ENCODE results near the gene F2.
"Not testable (repeated sequence)": the region's sequence is repeated elsewhere in the genome, so short reads cannot be mapped to it uniquely, and the experiment has no call there.

F2 gene

GRCh38 chr11:46686886-46687795, 31.9 kb upstream of the F2 start:
- no peak for DNase-seq

- no peak for DNase-seq
These were observed 28.3 kb upstream of the F2 start for GRCh38 chr11:46690702-46691101.

- no peak for DNase-seq
These were observed 26.6 kb upstream of the F2 start for GRCh38 chr11:46692450-46692849.

DNA sequence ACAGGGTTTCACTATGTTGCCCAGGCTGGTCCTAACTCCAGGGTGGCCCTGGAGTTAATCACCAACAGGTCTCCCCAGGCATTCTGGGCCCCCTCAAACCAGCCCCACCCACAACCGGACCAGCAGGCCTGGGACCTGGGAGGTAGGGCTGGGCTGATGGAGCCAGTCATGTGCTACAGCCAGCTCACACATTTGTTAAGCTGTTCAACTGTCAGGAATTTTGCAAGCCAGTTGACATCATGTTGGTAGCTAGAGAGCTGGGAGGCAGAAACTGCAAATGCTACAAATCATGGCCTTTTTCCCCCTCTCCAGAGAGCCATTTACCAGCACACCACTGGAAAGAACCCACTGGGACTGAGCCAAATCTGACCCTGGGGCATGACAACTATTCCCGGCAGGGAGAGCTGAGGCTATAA, 25.4 kb upstream of the F2 start:
- no peak for DNase-seq

DNA sequence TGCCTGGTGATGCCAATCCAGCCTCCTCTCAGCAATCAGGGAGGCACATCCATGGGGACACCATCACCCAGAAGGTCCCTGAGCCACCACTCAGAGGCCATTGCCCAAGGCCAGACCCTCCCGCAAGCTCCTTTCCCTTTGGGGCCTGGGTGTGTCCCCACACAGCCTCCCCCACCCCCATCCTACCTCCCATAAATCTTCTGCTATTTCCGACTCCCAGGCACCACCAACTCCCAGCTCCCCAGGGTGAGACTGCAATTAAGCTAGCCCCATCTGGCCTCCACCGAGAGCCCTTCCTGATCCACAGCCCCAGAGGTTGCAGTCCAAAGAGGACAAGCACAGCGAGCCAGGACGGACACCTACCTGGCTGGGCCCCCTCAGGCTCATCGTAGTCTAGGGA, 24.9 kb upstream of the F2 start:
- no peak for DNase-seq

- no peak for DNase-seq
These were observed 24.4 kb upstream of the F2 start for GRCh38 chr11:46694607-46695006.

DNA sequence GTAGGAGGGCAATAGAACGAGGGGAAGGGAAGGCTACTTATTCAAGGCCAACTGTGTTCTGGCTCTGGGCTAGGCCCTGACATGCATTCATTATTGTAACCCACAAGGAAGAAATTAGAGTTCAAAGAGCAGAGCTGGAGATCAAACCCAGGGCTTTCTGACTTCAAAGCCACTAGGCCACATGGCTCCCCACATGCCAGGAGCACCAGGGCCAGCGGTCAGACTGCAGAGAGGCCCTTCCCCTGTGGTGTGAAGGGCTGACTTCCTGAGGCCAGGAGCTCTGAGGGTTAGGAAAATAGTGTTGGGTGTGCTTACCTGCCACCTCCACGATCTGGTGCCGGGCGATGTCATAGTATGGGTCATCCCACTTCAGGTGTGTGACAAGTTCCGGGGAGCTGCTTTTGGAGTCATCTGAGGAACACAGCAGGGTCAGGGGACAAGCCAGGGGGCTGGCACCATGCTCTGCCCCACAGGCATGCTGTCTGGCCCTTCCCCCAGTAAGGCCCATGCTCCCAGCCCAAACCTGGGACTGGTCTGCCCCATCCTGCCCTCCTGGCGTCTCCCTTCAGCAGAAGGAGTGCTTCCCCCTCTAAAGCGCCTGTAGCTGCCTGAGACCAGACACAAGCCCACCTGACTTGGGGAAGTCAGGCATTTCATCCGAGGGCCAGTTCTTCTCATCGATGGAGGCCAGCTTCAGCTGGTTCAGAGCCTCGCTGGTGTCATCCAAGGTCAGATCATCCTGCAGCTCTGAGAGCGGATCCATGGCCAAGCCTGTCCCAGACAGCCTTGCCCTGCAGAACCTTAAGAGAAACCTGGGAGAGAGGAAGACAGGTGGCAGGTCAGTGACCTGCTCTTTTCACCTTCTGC, 23.4 kb upstream of the F2 start:
- no peak for DNase-seq

DNA sequence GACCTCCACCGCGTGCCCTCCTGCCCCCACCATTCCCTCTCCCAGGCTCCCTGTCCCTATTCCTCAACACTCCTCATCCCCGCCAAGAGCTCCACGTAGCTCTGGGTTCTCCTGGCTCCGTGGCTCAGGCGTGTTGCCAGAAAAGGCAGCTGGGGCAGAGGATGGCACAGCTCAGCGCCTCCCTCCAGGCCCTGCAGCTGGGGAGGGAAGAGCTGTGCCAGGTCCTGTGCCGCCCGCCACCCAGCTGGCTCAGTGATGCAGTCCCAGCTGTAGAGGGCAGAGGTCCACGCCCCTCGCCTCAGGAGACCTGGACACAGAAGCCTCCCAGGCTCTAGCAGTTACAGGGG, 22.8 kb upstream of the F2 start:
- no peak for DNase-seq

- DNase-seq = no peak
These were observed 21.7 kb upstream of the F2 start for GRCh38 chr11:46697303-46697702.

GRCh38 chr11:46697723-46698122, 21.3 kb upstream of the F2 start:
- no peak for DNase-seq

DNA sequence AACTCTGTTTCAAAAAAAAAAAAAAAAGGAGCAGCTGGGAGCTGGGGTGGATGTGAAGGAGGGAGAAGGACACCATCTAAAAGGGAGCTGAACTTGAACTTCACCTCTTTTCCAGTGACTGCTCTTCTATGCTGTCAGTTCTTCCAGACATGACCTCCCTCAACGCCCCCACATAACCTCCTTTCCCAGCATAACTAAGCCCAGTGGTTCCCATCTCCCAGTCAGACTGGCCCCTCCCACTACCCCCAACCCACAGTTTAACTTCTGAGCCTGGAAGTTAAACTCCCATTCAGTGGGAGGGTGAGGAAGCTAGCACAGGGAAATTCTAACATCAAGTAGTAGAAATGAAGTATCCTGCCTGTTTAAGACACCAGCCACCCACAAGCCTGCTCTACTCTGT, 20.4 kb upstream of the F2 start:
- DNase-seq = no peak

- DNase-seq = peak; percentile 98
These were observed 18.6 kb upstream of the F2 start, which contains the start of the genes ARHGAP1 and ZNF408 for GRCh38 chr11:46700241-46701077. Gene ARHGAP1 (minus strand): TSS chr11:46700619. CDS start chr11:46696107, 4,512 bp downstream. Gene ZNF408 (plus strand): TSS chr11:46701031. CDS start chr11:46701048, 17 bp downstream.

DNA sequence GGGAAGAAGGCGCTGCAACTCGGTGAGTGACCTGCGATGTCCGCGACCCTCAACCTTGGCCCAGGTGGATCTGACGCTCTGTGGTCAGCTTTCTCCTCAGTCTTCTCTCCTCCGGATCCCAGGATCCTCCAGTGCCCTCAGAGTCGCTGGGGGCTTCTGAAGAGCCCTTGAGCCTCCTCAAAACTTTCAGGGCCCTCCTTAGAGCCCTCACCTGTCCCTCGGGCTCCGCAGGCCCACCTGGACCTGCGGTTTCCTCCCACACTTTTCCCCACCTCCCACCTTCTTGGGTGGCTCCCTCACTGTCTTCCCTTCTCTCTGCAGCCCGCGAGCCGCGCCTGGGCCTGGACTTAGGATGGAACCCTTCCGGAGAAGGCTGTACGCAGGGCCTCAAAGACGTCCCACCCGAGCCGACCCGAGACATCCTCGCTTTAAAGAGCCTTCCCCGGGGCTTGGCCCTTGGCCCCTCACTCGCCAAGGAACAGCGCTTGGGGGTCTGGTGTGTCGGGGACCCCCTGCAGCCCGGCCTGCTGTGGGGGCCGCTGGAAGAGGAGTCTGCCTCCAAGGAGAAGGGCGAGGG, 17.8 kb upstream of the F2 start:
- no peak for DNase-seq

DNA sequence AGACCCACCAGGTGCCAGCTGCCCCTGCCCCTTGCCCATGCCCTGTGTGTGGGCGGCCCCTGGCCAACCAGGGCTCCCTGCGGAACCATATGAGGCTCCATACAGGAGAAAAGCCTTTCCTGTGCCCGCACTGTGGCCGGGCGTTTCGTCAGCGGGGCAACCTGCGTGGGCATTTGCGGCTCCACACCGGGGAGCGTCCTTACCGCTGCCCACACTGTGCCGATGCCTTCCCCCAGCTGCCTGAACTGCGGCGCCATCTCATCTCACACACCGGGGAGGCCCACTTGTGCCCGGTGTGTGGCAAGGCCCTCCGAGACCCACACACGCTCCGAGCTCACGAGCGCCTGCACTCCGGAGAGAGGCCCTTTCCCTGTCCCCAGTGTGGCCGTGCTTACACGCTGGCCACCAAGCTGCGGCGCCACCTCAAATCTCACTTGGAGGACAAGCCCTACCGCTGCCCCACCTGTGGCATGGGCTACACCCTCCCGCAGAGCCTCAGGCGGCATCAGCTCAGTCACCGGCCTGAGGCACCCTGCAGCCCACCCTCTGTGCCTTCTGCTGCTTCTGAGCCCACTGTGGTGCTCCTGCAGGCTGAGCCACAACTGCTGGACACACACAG, 13.8 kb upstream of the F2 start:
- no peak for DNase-seq

DNA sequence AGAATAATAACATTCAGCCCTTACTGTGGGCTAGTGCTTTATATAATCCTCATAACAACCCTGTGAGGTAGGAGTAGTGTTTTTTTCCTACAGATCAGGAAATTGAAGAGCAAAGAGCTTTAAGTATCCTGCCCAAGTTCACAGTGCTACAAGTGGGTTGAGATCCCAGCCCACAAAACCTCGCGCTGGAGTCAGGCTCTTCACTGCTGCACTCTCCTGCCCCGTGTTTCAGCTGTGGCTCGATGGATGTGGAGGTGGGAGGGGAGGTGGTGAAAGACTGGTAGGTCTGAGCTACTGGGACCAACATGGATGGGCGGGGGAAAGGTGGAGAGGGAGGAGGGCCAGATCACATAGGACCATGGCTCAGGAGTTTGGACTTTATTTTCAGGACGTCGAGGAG, 12.1 kb upstream of the F2 start:
- no peak for DNase-seq

DNA sequence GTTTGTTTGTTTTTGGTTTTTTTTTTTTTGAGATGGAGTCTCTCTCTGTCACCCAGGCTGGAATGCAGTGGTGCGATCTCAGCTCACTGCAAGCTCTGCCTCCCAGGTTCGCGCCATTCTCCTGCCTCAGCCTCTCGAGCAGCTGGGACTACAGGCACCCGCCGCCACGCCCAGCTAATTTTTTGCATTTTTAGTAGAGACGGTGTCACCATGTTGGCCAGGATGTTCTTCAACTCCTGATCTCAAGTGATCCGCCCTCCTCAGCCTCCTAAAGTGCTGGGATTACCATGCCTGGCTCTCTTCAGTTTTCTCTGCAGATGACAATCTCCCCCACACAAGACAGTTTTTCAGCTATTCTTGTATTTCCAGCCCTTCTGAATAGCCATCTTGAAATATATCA, 9.7 kb upstream of the F2 start:
- not testable (repeated sequence) for DNase-seq

GRCh38 chr11:46710821-46711269, 8.2 kb upstream of the F2 start:
- no peak for DNase-seq

GRCh38 chr11:46711303-46711702, 7.7 kb upstream of the F2 start:
- no peak for DNase-seq

DNA sequence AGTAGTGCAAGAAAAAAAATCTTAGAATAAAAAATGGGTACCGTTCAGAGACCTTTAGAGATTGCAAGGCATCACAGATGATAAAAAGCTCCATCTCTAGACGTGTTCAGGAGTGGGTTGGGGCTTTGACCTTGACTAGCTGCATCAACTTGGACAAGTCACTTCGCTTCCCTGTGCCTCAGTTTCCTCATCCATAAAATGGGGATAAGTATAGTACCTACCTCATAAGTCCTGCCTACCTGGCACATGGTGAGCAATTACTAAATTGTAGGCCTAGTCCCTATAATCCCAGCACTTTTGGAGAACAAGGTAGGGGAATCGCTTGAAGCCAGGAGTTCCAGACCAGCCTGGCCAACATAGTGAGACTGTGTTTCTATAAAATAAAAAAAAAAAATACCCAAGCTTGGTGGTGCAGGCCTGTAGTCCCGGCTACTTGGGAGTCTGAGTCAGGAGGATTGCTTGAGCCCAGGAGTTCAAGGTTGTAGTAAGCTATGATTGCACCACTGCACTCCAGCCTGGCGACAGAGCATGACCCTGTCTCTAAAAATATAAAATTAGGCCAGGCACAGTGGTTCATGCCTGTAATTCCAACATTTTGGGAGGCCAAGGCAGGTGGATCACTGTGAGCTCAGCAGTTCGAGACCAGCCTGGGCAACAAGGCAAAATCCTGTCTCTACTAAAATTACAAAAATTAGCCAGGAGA, 6.0 kb upstream of the F2 start:
- DNase-seq = no peak

DNA sequence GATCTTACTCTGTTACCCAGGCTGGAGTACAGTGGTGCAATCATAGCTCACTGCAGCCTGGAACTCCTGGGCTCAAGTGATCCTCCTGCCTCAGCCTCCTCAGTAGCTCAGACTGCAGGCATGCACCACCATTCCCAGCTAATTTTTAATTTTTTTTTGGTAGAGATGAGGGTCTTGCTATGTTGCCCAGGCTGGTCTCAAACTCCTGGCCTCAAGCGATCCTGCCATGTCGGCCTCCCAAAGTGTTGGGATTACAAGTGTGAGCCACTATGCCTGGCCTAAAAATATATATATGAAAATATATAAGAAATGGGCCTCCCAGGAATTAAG, 1.2 kb upstream of the F2 start:
- not testable (repeated sequence) for DNase-seq
